ENCODE results near the gene MMP20.

The MMP20 gene

DNA sequence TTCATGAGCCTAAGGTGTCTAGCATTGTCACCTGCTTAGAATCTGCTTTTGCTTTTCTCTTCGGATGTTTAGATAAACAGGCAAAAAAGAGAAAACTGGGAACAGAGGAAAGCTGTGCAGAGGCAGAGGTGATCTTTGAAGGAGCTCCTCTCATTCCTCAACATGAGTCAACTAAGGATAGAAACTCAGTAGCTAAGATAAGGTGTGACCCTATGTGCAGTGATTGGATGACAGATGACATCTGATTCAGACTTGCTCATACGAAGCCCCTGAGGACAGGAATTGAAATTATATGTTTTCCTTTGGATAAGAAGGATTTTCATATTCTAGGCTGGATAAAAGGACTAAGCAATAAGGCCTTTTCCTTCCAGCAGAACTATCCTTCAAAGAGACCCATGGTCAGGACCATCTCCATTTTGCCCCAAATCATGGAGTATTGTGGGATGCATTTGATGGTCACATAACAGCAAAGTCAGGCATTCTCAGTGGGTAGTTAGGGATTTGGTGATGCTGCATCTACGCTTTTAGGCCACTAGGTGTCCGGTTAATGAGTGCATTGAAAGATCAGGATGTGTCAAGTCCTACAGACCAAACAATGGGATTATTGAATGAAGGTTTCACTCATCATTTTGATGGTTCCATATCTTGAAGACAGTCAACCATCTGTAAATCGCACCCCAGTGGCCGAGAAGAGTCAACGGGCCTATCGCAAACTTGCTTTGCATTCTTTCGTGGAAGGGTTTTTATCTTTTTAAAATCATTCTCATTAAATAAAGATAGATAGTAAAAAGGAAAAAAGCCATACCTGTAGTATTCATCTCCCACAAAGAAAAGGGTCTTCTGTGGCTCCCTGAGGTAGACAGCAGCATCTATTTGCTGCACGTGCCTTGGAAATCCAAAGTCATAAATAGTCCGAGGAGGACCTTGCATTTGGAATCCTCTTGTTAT is 32.2 kb downstream of the MMP20 start:
- FAIRE-seq (peak; percentile 66), DNase-seq (ENCODE audit: insufficient read length, low spot score) (no peak)

DNA sequence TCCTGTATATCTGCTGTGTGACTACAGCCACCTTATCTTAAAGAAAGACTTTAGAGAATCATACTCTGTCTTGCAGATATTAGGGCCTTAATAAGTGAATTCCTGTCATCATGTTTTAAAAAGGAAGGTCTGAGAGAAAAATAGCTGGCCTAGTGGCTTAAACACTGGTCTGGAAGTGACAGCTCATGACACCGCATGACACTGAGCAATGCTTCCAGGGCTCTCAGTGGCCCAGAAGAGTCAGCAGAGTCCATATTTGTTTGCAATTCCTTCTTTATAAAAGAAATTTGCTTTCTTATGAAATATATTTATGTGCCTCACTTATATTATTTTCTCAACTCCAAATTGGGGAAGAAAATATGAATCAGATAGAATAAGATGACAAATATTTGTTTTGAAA is 33.0 kb downstream of the MMP20 start:
- FAIRE-seq (no peak), DNase-seq (ENCODE audit: insufficient read length, low spot score) (no peak)

DNA sequence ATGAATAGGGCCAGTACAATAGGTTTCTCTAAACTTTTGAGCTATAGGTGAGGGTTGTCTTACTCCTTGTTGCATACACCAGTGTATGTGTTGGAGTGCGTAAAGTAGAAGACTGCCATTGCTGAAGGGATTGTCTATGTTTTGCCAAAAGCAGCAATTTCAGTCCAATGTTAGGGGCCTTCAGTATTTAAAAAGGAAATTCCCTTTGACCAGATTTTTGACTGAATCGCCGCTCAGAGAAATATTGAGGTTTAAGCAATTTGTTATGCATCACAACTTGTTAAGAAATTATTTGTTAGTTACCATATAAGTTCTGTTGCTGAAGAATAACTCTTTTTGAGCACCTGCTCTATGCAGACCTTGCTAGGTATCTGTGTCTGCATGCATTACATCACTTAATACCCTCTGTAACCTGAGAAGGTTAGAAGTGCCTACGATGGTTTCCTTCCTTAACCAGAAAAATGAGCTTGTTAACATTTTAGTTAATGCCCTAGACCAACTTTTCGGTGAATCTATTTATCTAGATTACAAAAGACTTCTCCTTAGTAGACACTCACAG is 33.9 kb downstream of the MMP20 start:
- no peak for DNase-seq (ENCODE audit: insufficient read length, low spot score)
- peak; percentile 28 for FAIRE-seq

DNA sequence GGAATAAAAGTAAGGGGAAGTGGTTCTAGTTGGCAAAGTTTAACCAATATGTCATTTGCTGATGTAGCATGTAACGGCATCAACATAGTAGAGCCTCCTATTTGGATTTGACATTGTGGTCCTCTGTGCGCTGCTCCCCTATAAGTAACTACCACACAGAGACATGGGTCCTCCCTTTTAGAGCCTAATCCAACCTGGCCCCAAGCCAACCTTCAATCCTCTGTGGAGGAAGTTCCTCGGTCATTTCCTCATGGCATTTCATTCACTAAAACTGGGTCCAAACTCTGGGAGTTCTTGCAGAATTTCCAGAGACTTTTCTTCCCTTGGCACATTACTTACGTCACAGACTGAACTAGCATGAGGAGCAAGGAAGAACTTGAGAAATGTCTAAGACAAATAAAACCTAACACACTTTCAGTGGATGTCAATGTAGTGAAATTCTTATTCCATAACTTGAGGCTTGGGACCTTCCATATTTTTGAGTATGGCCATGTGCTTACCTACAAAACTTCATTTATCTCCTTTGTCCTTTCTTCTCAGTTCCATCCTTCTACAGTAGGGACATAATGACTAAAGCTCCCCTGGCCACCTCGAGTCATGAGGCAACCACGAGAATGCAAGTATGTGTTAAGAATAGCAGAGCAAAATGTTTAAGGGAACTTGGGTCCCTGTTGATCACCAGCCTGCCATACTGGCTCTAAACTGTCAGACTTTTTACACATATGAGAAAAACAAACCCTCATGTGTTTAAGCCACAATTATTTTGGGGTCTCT is 34.7 kb downstream of the MMP20 start:
- peak; percentile 39 for FAIRE-seq
- DNase-seq (ENCODE audit: insufficient read length, low spot score): no peak

DNA sequence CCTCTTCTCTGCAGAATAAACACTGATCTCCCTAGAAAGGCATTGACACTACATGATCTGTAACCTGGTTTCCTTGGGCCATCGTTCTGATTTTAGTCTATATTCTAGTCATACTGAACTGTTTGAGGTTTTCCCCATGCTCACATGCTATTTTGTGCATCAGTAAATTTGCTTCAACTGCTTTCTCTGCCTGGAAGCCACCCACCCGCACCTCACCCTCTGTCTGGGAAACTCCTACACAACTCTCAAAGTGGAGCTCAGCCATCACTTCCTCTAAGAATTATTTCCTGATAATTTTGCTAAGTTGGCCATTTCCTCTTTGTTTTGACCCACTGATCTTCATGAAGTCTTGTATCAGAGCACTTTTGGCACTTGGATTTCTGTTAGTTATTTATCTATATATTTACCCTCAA is 36.1 kb downstream of the MMP20 start:
- FAIRE-seq (peak; percentile 89), DNase-seq (ENCODE audit: insufficient read length, low spot score) (no peak)

DNA sequence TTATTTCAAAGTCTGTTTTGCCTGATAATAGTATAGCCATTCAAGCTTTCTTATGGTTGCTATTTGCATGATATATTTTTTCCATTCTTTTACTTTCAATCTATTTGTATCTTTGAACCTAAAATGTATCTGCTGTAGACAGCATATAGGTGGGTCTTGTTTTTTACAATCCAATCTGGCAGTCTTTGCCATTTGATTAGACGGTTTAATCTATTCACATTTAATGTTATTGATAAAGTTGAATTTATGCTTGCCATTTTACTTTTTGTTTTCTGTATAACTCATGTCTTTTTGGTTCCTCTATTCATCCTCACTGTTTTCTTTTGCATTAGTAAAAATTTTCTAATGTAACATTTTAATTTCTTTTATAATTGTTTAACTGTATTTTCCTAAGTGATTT is 37.4 kb downstream of the MMP20 start:
- DNase-seq (ENCODE audit: insufficient read length, low spot score) (no peak), FAIRE-seq (peak; percentile 33)

DNA sequence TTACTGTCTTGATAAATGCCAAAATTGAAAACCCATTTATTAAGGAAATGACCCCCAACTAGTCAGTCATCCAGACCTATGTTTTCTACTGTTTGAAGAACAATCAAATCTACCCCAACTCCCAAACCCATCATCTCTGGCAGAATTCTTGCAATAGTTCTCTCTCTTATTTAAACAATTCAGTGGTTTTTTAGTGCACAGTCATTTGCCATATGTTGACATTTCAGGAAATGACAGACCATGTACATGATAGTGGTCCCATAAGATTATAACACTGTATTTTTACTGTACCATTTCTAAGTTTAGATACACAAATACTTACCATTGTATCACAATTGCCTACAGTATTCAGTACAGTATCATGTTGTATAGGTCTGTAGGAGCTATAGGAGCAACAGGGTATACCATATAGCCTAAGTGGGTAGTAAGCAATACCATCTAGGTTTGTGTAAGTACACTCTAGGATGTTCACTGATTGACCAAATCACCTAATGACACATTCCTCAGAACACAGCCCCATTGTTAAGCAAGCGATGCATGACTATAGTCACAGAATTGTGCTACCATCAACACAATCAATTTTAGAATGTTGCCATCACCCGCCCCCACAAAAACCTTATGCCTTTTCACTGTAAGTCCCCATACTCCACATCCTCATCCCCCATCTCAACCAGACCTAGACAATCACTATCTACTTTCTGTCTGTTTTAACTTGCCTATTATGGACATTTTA is 41.8 kb downstream of the MMP20 start:
- DNase-seq (ENCODE audit: insufficient read length, low spot score) (no peak), FAIRE-seq (no peak)

DNA sequence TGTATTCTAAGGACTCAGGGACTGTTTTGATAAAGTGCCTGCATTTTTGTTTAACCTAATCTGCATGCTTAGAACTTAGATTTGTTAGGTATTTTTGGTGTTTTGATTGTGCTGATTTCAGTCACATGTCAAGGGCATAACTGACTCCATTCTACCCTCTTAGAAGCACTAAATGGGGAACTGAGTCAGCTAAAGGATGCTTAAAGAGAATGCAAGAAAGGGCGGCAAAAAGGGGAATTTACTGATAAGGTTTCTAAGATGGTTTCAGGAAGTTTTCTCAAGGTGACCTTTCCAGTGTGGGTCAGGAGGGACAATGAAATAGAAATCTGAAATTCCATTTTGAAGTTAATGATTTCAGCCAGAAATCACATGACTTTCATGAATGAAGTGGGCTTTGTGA is 43.0 kb downstream of the MMP20 start:
- FAIRE-seq (no peak), DNase-seq (ENCODE audit: insufficient read length, low spot score) (no peak)

DNA sequence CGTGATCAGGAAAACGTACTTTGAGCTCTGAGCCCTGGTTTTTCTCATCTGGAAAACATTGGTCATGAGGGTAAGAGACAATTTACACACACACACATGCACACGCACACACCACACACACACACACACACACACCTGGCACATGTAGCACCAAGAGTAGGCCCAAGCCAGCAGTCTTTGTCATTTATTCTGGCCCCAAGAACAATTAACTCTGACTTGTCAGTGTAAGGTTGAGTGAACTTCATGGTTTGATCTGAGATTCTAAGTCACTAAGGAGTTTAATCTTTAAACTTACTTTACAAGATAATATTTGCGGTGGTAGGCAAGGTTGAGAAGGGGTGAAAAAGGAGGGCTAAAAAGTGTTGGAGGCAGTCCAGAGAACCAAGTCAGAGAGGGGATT is 44.1 kb downstream of the MMP20 start:
- FAIRE-seq: no peak
- no peak for DNase-seq (ENCODE audit: insufficient read length, low spot score)

DNA sequence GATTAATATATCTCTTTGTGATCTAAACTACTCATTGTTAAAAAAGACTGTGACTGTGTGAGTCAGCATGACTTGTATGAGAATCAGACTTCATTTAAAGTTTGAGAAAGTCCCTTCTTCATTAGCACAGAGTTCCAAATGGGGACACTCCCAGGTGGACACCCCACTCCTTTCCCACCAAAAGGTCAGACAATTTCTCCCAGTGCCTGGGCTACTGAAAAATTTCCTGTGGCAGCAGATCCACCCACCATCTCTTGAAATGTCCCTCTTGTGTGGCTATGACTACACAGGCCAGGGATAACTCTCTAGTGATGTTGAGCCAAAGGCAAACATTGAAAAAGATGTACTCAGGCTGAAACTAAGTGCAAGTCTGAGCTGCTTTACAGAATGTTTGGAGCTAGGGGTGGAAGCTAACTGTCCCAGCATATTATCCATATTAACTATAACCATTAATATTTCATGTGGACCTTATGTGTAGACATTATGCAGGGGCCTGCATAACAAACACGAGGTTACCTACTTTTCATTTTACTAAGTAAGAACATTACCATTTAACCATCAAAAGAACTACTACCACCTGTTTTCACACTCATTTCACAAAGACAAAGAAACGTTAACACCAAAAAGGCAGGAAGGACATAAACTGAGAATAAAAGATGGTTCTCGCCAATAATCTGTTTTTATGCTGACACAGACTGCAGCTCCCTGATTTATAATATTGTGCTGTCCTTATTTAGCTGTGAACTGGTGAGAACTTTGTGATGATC is 44.8 kb downstream of the MMP20 start:
- DNase-seq (ENCODE audit: insufficient read length, low spot score): no peak
- FAIRE-seq: peak; percentile 75

DNA sequence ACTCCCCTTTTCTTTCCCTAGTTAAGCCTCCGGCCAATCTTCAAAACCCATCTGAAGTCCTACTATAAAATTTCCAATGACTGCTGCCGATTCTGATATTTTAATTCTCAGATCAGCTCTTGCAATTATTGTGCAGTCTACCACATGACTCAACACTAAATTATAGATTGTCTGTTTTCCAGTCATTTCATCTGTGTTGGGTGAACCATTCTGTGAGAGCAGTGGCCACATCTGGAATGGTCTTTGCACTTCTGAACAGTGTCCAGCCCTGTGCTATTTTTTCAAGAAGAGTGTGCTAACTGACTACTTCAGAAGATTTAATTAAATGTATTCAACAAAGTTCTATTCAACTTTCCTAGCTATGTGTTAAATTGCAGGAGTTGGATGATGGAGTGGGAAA is 47.4 kb downstream of the MMP20 start:
- peak; percentile 54 for FAIRE-seq
- DNase-seq (ENCODE audit: insufficient read length, low spot score): no peak

DNA sequence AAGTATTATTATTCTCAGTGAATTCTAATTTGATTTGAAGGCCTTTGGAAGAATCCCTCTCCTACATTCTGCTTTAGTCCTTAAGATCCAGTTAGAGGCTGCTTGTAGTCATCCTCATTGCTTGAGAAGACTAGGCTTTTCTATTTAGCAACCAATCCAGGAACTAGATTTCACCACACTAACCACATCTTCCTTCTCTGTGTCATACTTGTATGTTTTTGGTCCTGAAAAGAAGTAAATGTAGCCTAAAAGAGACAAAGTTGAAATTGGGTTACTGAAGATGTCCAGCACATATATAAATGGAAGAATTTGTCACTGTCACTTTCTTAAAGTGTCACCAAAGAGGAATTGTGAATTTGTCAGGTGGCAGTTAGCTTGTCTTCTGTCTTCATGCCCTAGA is 48.0 kb downstream of the MMP20 start:
- peak; percentile 68 for FAIRE-seq
- DNase-seq (ENCODE audit: insufficient read length, low spot score): no peak

DNA sequence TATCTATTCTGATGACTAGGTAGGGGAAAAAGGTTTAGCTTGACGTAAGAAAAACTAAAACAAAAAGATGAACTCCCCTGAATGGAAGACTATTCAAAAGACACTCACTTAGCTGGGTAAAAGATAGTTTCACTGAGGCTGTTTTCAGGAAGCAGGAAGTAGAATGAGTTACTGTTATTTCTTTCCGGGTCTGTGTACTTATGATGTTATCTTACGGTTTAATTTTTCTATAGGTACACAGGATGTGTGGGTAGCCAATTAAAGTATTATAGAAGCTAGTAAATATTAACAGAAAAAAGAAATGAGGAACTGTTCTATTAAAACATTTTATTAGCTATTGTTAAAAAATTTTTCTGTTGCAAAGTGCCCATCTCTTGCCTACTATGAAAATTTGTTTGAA is 48.8 kb downstream of the MMP20 start:
- DNase-seq (ENCODE audit: insufficient read length, low spot score) (no peak), FAIRE-seq (peak; percentile 89)

DNA sequence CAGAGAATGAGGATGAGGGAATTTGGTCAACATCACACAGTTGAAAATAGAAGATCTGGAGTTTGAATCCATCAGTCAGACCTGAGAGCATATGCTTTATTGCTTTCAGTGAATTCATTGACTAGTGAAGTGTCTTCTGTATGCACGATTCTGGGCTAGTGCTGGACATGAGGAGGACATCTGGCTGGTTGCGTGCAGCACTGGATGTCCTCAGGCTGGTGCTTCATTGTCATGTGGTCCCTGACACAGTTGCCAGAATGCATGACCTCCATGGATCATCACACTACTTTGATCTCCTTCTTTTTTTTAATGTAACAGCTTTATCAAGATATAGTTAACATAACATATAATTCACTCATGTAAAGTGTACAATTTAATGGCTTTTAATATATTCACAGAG is 50.1 kb downstream of the MMP20 start:
- no peak for DNase-seq (ENCODE audit: insufficient read length, low spot score)
- no peak for FAIRE-seq

DNA sequence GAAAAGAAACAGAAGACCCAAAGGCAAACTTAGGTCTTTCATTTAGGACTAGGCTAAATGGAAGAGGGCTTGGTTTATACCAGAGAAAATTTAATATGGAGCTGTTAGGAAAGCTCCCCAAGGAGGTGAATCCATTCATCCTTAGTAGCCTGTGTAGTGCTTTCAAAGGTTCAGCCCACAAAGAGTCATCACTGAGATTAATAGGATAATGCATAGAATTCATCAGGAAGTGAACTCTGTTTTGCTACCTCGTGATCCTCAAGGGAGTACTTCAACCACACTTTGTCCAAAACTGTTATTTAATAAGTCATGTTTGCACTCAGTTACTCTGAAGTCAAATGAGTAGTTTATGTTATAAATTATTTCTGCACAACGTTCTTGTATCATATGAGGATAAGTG is 51.3 kb downstream of the MMP20 start:
- no peak for FAIRE-seq
- DNase-seq (ENCODE audit: insufficient read length, low spot score): no peak

DNA sequence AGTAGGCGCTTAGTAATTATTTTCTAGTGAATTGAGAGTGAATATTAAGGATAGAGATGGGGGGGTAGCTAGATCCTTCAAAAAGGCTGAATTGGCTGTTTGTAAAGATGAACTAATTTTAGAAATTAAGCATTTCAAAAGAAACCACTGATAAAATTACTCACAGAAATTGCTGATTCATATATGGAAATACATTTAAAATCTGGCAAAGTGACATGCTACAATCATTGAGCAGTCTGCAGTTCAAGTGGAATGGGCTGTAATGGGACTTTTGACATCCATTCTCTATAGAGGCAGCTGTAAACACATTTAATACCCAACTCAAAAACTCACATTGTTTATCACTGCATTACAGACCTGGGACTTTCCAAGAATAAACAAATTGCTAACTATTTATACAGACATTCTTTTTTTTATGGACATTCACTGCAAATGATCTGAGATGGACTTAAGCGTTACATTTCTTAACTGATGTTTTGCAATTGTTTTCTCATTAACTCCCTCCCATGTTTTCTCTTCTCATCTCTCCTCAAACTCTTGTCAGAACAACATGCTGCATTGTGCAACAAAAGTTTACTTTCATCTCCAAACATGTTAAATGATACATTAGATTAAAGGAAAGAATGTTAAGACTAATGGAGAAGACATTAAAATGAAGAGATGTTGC is 52.4 kb downstream of the MMP20 start:
- FAIRE-seq: no peak
- DNase-seq (ENCODE audit: insufficient read length, low spot score): no peak

DNA sequence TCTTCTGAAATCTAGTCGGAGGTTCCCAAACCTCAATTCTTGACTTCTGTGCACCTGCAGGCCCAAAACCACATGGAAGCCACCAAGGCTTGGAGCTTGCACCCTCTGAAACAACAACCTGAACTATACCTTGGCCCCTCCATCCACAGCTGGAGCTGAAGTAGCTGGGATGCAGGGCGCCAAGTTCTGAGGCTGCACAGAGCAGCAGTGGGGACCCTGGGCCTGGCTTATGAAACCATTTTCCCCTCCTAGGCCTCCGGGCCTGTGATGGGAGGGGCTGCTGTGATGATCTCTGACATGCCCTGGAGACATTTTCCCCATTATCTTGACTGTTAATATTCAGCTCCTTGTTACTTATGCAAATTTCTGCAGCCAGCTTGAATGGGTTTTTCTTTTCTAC is 56.3 kb downstream of the MMP20 start:
- no peak for FAIRE-seq
- DNase-seq (ENCODE audit: insufficient read length, low spot score): no peak

DNA sequence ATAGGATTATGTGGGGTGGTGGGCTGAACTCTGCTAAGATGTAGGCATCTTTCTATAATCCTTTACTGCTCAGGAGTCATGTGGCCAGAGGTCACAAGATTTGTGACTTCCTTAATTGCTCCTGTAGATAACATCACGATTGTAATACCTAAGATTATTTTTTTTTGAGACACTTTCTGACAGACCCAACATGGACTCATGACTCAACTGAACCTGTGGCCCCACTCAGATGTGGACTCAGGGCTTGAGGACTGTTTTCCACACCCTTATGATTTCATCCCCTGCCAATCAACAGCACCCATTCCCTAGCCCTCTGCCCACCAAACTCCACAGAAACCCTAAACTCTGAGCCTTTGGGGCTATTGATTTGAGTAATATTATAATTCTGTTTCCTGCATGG is 59.0 kb downstream of the MMP20 start:
- FAIRE-seq (no peak), DNase-seq (ENCODE audit: insufficient read length, low spot score) (no peak)

DNA sequence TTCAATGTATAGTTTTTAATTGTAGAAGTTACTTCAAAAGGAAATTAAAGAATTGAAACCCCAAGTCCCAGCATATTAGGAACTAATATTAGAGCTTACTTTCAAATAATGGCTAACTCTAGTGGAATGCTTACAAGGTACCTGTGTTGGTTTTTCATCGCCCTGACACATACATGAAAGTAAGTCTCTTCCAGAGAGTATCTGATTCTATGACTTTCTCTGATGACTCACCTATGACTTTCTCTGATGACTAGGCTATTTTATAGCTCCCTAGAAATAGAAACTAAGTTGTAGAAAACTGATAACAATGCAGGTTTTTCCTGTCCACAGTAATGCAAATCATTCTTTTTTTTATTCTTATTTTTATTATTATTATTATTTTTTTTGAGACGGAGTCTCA is 61.0 kb downstream of the MMP20 start:
- DNase-seq (ENCODE audit: insufficient read length, low spot score): no peak
- peak; percentile 59 for FAIRE-seq

DNA sequence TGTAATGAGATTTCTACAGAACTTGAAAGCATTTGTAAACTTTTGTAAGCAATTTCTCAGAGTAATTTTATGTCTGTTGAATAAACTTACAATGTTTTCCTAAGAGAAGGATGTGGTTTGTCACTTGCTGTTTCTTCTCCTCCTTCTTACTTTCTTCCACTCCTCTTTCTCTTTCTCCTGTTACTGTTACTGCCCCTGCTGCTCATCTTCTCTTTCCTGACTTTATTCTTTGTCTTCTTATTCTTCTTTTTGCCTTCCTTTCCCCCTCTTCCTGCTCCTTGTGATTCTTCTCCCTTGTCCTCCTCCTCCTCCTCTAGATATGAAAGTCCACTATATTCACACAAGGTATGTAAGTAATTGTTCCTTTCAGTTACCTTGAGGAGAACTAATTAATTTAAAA is 63.5 kb downstream of the MMP20 start:
- FAIRE-seq: no peak
- DNase-seq (ENCODE audit: insufficient read length, low spot score): no peak
